ENCODE measurements around the gene FAM210A. TPM values are rescaled to one million over a fixed set of nuclear protein-coding genes. Genes with fewer than 3 reads are reported as not detected.

Gene FAM210A
- total and polyA plus RNA-seq, 2 of the 4 experiments (the other 2 are of a cell fraction) = 9.8 to 25.3 TPM

DNA sequence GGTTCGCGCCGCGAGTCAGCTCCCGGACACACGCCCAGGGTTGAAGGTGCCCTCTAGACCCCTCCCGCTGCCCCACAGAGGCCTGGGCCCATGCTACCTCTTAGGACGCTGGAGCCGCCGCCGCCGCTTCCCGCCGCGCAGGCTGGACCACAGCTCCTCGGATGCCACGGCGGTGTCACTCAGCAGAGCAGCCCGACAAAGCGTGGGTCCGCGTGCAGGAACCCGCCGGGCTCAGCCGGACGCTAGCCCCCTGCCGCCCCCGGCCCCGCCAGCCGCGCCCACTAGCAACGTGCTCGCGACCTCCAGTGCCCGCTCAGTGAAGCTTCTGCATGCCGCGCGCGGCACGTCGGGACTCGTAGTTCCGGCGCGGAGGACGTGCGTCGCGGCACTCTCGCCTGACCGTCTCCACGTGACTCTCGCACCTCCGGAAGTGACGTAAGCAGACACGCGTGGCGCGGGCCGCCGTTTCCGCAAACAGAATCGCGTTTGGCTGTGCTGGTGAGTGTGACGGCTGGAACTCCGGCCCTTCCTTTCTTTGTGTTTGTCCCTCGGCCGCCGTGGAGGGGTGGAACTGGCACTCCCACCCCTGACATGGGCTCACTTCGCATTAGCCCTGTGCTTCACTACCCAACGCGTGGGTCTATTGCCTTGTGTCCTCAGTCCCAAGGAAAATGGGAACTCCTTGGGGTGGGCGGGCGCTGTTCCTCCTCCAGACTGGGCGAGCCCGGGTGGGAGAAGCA lies at the start of gene FAM210A, which contains the start of gene RNMT (continued):
- TF ChIP-seq CTCF (conservative IDR thresholded peaks at IDR 0.05; ENCODE audit: low read depth, low read length) = peak; percentile 9; the same call in 1 of the 2 replicates

- POLR2A ChIA-PET (ENCODE audit: unreplicated experiment) = no interaction called here
- no peak overlapping the region for H2BK20ac ChIP-seq (ENCODE audit: low read depth, low read length)
Observed at GRCh38 chr18:13775058-13775457, 48.7 kb upstream of the FAM210A start.

More at GRCh38 chr18:13775058-13775457, 48.7 kb upstream of the FAM210A start:
- Histone ChIP-seq H3K9me1 (ENCODE audit: insufficient read depth, low read length) (no peaks in the 10 kb centered on the region), H3K79me1 (ENCODE audit: low read depth in 1 of 2, low read length in 2 of 2) (no peaks in the 10 kb centered on the region), H2BK15ac (ENCODE audit: low read depth, low read length) (no peak overlapping the region), H3K56ac (ENCODE audit: extremely low read depth, insufficient read depth, low read length) (no peak overlapping the region), H3K9me3 (ENCODE audit: control insufficient read depth, insufficient read depth, low read length) (no peaks in the 10 kb centered on the region), H3K4ac (ENCODE audit: low read depth, low read length) (no peak overlapping the region), H2BK120ac (ENCODE audit: low read depth, low read length) (no peak overlapping the region), H4K91ac (ENCODE audit: insufficient read depth, low read depth, low read length) (no peak overlapping the region), H4K8ac (ENCODE audit: low read depth in 2 of 2, low read length in 2 of 2) (no peak overlapping the region), H2AFZ (replicated peaks; ENCODE audit: low read length, poor library complexity) (no peak overlapping the region), H4K5ac (ENCODE audit: low read depth, low read length) (no peak overlapping the region), H2AK9ac (replicated peaks; ENCODE audit: low read depth, low read length, poor library complexity) (no peak overlapping the region), H3K14ac (replicated peaks; ENCODE audit: low read depth, low read length) (no peak overlapping the region), H3K4me3 (ENCODE audit: insufficient read depth, low read depth, low read length) (no peak overlapping the region), H3K27me3 (ENCODE audit: control insufficient read depth, insufficient read depth, low read length) (no peaks in the 10 kb centered on the region), H3K4me1 (ENCODE audit: control insufficient read depth, insufficient read depth, low read length) (no peaks in the 10 kb centered on the region), H3K23ac (ENCODE audit: low read depth, low read length) (no peak overlapping the region), H3K36me3 (ENCODE audit: control insufficient read depth, insufficient read depth, low read length) (no peaks in the 10 kb centered on the region), H2BK5ac (ENCODE audit: low read depth, low read length, poor library complexity, severe bottlenecking) (no peak overlapping the region), H3K9ac (ENCODE audit: low read depth, low read length) (no peak overlapping the region), H3K4me2 (ENCODE audit: low read depth, low read length) (no peak overlapping the region), H3K18ac (ENCODE audit: low read depth, low read length) (no peak overlapping the region), H4K20me1 (ENCODE audit: insufficient read depth, low read length) (no peaks in the 10 kb centered on the region), H2AK5ac (ENCODE audit: low read depth, low read length) (no peak overlapping the region), H3K27ac (ENCODE audit: insufficient read depth, low read length) (no peak overlapping the region)
- intact Hi-C loops (cut with micrococcal nuclease) (no loop called here), in situ Hi-C loops (cut with MboI; ENCODE audit: low sequenced_read_pairs) (no loop called here), dilution Hi-C loops (cut with HindIII; ENCODE audit: low sequenced_read_pairs, unreplicated experiment) (no loop called here)
- CTCF ChIA-PET = no interaction called here
- ATAC-seq (ENCODE audit: low read depth) = no peak
- no CpG with 5 or more reads among the region's 3 CpGs for WGBS, 2 experiments (ENCODE audit: extremely low coverage in 2 of 2, insufficient read length in 1 of 2)
- TF ChIP-seq SMC3 (IDR thresholded peaks at IDR 0.05; ENCODE audit: low read depth, low read length) (no peak), RCOR1 (IDR thresholded peaks at IDR 0.05; ENCODE audit: insufficient replicate concordance, low read length) (no peak), MAFK (IDR thresholded peaks at IDR 0.05; ENCODE audit: low read depth, low read length) (no peak), RFX5 (IDR thresholded peaks at IDR 0.05; ENCODE audit: low read depth, low read length) (no peak), FOS (IDR thresholded peaks at IDR 0.05; ENCODE audit: low read depth, low read length) (no peak), MXI1 (IDR thresholded peaks at IDR 0.05; ENCODE audit: borderline replicate concordance, low read depth, low read length) (no peak), BHLHE40 (IDR thresholded peaks at IDR 0.05; ENCODE audit: low read depth, low read length) (no peak), RAD21 (IDR thresholded peaks at IDR 0.05; ENCODE audit: low read length) (no peak), CTCF (conservative IDR thresholded peaks at IDR 0.05; ENCODE audit: low read depth, low read length) (no peak)
- no TSS peak for BruUV-seq (replicated peaks)
- DNase-seq = no peak

Measured in IMR-90 (cell line).